ENCODE data around the gene GALNT2. TPM values are rescaled to one million over a fixed set of nuclear protein-coding genes. Genes with fewer than 3 reads are reported as not detected.

Gene GALNT2
- total RNA-seq, 1 donor from 2014 or later, result 31.9 TPM

GRCh38 chr1:230152999-230153398, 86.0 kb downstream of the GALNT2 start:
- FAIRE-seq (no peak), DNase-seq (ENCODE audit: low read depth) (no peak)
- H3K36me3 ChIP-seq (ENCODE audit: control insufficient read depth, insufficient read depth, low read length), result no peaks in the 10 kb centered on the region
- no peak overlapping the region for H3K4me3 ChIP-seq (ENCODE audit: low read depth, low read length)
- no peaks in the 10 kb centered on the region for H3K27me3 ChIP-seq (ENCODE audit: control insufficient read depth, insufficient read depth, low read length)
- TF ChIP-seq CTCF (IDR thresholded peaks at IDR 0.05; ENCODE audit: insufficient read depth, low read length, severe bottlenecking), result no peak

GRCh38 chr1:230153641-230154296, 86.7 kb downstream of the GALNT2 start:
- DNase-seq (ENCODE audit: low read depth) (no peak), FAIRE-seq (no peak)

GRCh38 chr1:230155021-230155420, 88.0 kb downstream of the GALNT2 start:
- FAIRE-seq, result no peak
- no peak overlapping the region for H3K4me3 ChIP-seq (ENCODE audit: low read depth, low read length)
- DNase-seq (ENCODE audit: low read depth), result no peak

More at GRCh38 chr1:230153641-230154296, 86.7 kb downstream of the GALNT2 start:
- no peak for TF ChIP-seq CTCF (IDR thresholded peaks at IDR 0.05; ENCODE audit: insufficient read depth, low read length, severe bottlenecking)
- H3K36me3 ChIP-seq (ENCODE audit: control insufficient read depth, insufficient read depth, low read length), result no peaks in the 10 kb centered on the region
- no peak overlapping the region for H3K4me3 ChIP-seq (ENCODE audit: low read depth, low read length)
- no peaks in the 10 kb centered on the region for H3K27me3 ChIP-seq (ENCODE audit: control insufficient read depth, insufficient read depth, low read length)

GRCh38 chr1:230156068-230156467, 89.0 kb downstream of the GALNT2 start:
- Histone ChIP-seq H3K4me3 (ENCODE audit: low read depth, low read length) (no peak overlapping the region), H3K27me3 (ENCODE audit: control insufficient read depth, insufficient read depth, low read length) (no peaks in the 10 kb centered on the region), H3K36me3 (ENCODE audit: control insufficient read depth, insufficient read depth, low read length) (no peaks in the 10 kb centered on the region)
- FAIRE-seq, result no peak
- no peak for DNase-seq (ENCODE audit: low read depth)
- TF ChIP-seq CTCF (IDR thresholded peaks at IDR 0.05; ENCODE audit: insufficient read depth, low read length, severe bottlenecking), result no peak

More at GRCh38 chr1:230155021-230155420, 88.0 kb downstream of the GALNT2 start:
- no peak for TF ChIP-seq CTCF (IDR thresholded peaks at IDR 0.05; ENCODE audit: insufficient read depth, low read length, severe bottlenecking)
- Histone ChIP-seq H3K36me3 (ENCODE audit: control insufficient read depth, insufficient read depth, low read length) (no peaks in the 10 kb centered on the region), H3K27me3 (ENCODE audit: control insufficient read depth, insufficient read depth, low read length) (no peaks in the 10 kb centered on the region)

- no peak for FAIRE-seq
- Histone ChIP-seq H3K36me3 (ENCODE audit: control insufficient read depth, insufficient read depth, low read length) (no peaks in the 10 kb centered on the region), H3K4me3 (ENCODE audit: low read depth, low read length) (no peak overlapping the region), H3K27me3 (ENCODE audit: control insufficient read depth, insufficient read depth, low read length) (no peaks in the 10 kb centered on the region)
- TF ChIP-seq CTCF (IDR thresholded peaks at IDR 0.05; ENCODE audit: insufficient read depth, low read length, severe bottlenecking), result no peak
- DNase-seq (ENCODE audit: low read depth), result no peak
Observed at GRCh38 chr1:230156536-230156935, 89.5 kb downstream of the GALNT2 start.
